IPS-11a (cell line): ENCODE results near the gene CD6.

Experiments used
- H3K4me3 ChIP-seq: one replicate; pipeline ENCODE4 v1.5.1; 2013; ENCODE audit warnings: low read depth, low read length, control low read depth

The CD6 gene

GRCh38 chr11:61007956-61008896 lies 36.7 kb downstream of the CD6 start:
- no peak overlapping the region for H3K4me3 ChIP-seq

DNA sequence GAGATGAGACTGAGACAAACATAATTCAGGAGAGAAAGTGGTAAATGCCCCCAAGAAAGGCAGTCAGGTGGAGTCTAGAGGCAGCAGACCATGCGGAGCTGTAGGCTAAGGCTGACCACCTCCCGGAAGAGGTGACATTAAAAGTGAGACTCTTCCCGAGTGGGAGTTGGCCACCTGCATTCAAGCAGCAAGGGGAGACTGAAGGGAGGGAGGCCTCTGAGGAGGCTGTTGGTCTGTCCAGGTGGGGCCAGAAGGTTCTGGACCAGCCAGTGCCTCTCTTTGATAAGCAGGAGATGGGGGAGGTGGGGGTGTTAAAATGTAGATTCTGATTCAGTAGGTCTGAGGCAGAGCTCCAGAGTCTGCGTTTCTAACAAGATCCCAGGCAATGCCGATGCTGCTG lies 37.5 kb downstream of the CD6 start:
- H3K4me3 ChIP-seq: no peak overlapping the region

- no peak overlapping the region for H3K4me3 ChIP-seq
Observed at GRCh38 chr11:61009392-61010275, 38.2 kb downstream of the CD6 start.

GRCh38 chr11:61010466-61011228 lies 39.2 kb downstream of the CD6 start:
- no peak overlapping the region for H3K4me3 ChIP-seq

GRCh38 chr11:61011229-61011870 lies 39.9 kb downstream of the CD6 start:
- H3K4me3 ChIP-seq: no peak overlapping the region

- H3K4me3 ChIP-seq: no peak overlapping the region
Observed at GRCh38 chr11:61011950-61012736, 40.7 kb downstream of the CD6 start.

GRCh38 chr11:61012737-61013215 lies 41.3 kb downstream of the CD6 start:
- H3K4me3 ChIP-seq: no peak overlapping the region

DNA sequence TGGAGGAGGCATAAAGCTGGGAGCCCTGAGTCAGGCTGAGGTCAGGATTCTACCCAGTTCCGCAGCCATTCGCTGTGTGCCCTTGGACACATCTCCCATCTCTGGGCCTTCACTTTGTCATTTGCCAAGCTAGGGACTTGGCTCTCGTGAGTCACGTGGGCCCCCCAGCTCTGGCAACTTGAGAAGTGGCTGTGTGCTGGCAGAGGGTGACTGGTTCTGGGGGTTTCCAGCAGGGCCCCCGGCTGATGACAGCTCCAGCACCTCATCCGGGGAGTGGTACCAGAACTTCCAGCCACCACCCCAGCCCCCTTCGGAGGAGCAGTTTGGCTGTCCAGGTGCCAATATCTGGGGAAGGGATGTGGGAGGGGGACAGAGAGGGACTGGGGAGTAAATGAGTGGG lies 46.6 kb downstream of the CD6 start:
- H3K4me3 ChIP-seq: no peak overlapping the region

GRCh38 chr11:61019037-61019831 lies 47.8 kb downstream of the CD6 start:
- no peak overlapping the region for H3K4me3 ChIP-seq

DNA sequence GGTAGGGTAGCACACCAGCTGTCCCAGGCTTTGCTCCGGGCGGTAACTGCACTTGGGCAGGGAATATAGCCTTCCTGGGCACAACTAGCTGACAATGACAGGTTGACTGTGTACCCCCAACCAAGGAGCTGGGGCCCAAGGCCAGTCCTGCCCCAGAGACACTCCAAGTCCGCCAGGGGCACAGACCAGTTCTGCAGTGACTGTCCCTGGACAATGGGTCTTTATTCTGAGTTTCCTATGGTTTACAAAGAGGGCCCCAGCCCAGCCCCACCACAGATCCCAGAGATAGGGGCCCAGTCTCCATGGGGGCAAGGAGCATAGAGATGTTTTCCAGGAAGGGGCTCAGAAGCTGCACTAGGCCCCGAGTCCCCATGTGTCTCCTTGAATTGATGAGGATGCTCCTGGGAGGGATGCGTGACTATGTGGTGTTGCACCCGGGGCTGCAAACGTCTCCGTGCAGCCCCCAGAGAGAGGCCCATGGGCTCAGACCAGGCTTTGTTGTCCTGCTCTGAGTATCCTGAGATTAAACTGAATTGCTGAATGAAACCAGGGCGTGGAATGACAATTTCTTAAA lies 48.4 kb downstream of the CD6 start:
- H3K4me3 ChIP-seq: no peak overlapping the region

GRCh38 chr11:61020551-61021235 lies 49.2 kb downstream of the CD6 start:
- no peak overlapping the region for H3K4me3 ChIP-seq

GRCh38 chr11:61021661-61022212 lies 50.3 kb downstream of the CD6 start:
- peak overlapping the region; percentile 13 for H3K4me3 ChIP-seq

DNA sequence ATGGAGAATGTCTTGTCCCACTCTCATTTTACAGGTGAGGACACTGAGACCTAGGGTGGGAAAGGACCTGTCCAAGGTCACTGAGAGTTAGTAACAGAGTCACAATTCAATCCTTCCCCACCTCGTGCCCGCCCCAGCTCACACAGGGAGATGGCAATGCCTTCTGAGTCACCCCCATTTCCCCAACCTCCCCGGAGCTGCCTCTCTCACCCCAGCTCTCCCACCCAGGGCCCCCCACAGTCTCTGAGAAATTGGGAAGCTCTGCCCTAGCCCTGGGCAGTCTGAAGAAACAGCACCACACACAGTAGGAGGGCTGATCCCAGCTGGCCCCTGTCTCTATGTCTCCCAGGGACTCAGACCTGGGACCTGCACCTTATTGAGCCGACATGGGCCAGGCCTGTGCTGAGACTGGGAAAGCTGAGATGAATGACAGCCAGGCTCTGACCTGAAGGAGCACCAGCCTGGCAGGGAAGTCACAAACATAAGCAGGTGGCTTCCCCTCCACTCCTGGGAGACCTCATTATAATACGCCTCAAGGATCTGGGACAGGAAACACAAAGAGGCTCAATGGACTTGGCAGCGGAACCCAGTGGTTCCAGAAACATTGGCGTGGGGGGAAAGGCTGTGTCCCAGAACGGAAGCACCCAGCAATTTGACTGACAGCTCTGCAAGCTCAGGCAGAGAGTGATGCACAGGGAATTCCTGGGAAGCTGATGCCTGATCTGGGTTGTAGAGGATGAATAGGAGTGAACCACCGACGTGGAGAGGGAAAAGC lies 51.0 kb downstream of the CD6 start:
- no peak overlapping the region for H3K4me3 ChIP-seq

DNA sequence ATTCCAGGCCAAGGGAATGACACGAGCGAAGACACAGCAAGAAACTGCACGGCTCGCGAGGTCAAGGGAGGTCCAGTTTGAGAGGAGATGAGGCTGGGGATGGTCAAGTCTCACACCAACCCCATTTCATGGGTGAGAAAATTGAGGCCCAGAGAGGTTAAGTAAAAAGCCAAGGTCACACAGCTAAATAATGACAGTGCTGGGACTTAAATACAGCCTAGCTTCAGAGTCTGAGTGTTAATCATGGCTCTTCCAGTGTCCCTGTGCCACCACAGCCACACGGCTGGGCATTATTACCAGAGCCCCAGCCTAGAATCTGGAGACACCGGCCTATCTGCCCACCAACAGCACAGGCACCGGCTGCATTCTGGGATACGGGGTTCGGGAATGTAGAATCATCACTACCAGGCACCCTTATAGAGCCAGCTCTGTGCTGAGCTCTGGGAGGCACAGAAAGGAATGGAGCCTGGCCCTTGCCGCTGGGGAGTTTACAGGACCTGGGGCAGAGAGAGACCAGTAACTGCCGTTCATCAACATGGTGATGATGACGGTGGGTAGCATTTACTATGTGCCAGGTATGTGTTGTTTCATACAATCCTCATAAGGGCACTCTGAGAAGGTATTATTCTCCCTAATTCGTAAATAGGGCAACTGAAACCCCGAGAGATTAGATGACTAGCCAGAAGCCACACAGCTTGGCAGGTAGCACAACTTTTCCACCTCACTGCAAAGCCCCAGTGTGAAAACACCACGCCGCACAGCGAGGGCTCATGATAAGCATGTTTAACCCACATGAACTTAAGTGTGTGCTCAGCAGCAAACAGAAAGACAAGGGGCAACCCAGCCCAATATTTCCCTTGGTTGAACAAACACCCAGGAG lies 51.8 kb downstream of the CD6 start:
- no peak overlapping the region for H3K4me3 ChIP-seq

DNA sequence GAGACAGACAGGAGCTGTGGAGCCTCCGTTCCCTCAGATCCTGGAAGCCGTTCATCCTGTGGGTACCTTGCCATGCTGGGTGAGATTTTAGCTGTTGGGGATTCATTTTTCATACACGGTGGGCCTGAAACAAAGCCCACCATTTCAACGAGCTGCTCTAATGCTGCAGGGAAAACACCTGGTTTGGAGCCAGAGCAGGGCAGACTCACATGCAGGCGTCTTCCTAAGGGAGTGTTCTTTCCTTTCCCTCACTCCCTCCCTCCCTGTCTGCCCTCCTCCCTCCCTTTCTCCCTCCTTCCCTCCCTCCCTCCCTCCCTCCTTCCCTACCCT lies 52.5 kb downstream of the CD6 start:
- H3K4me3 ChIP-seq: no peak overlapping the region
